ENCODE results near the gene BRAP. TPM values are rescaled to one million over a fixed set of nuclear protein-coding genes. Genes with fewer than 3 reads are reported as not detected.
"Not testable (repeated sequence)": the region's sequence is repeated elsewhere in the genome, so short reads cannot be mapped to it uniquely, and the experiment has no call there.

The BRAP gene, protein sequence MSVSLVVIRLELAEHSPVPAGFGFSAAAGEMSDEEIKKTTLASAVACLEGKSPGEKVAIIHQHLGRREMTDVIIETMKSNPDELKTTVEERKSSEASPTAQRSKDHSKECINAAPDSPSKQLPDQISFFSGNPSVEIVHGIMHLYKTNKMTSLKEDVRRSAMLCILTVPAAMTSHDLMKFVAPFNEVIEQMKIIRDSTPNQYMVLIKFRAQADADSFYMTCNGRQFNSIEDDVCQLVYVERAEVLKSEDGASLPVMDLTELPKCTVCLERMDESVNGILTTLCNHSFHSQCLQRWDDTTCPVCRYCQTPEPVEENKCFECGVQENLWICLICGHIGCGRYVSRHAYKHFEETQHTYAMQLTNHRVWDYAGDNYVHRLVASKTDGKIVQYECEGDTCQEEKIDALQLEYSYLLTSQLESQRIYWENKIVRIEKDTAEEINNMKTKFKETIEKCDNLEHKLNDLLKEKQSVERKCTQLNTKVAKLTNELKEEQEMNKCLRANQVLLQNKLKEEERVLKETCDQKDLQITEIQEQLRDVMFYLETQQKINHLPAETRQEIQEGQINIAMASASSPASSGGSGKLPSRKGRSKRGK
- 20.8 TPM for polyA plus RNA-seq (ENCODE audit: insufficient read length)
- long read RNA-seq, donor 1, full-length matches to known transcripts = 3 of 8 reads
- long read RNA-seq, donor 1, partial matches to known transcripts = 5 of 8 reads
- long read RNA-seq, donor 1, other reads (novel, unspliced or antisense) = 0 of 8 reads
- long read RNA-seq, donor 2, full-length matches to known transcripts = 5 of 5 reads
- long read RNA-seq, donor 2, partial matches to known transcripts = 0 of 5 reads
- long read RNA-seq, donor 2, other reads (novel, unspliced or antisense) = 0 of 5 reads
- long read RNA-seq, donor 3, full-length matches to known transcripts = 3 of 116 reads
- long read RNA-seq, donor 3, partial matches to known transcripts = 91 of 116 reads
- long read RNA-seq, donor 3, other reads (novel, unspliced or antisense) = 22 of 116 reads
- long read RNA-seq, donor 4 = 0 reads
- long read RNA-seq, donor 5, full-length matches to known transcripts = 2 of 2 reads
- long read RNA-seq, donor 5, partial matches to known transcripts = 0 of 2 reads
- long read RNA-seq, donor 5, other reads (novel, unspliced or antisense) = 0 of 2 reads
- long read RNA-seq, donor 6, full-length matches to known transcripts = 1 of 6 reads
- long read RNA-seq, donor 6, partial matches to known transcripts = 5 of 6 reads
- long read RNA-seq, donor 6, other reads (novel, unspliced or antisense) = 0 of 6 reads
- long read RNA-seq, donor 7, full-length matches to known transcripts = 4 of 9 reads
- long read RNA-seq, donor 7, partial matches to known transcripts = 5 of 9 reads
- long read RNA-seq, donor 7, other reads (novel, unspliced or antisense) = 0 of 9 reads
- long read RNA-seq, donor 8 = 0 reads

DNA sequence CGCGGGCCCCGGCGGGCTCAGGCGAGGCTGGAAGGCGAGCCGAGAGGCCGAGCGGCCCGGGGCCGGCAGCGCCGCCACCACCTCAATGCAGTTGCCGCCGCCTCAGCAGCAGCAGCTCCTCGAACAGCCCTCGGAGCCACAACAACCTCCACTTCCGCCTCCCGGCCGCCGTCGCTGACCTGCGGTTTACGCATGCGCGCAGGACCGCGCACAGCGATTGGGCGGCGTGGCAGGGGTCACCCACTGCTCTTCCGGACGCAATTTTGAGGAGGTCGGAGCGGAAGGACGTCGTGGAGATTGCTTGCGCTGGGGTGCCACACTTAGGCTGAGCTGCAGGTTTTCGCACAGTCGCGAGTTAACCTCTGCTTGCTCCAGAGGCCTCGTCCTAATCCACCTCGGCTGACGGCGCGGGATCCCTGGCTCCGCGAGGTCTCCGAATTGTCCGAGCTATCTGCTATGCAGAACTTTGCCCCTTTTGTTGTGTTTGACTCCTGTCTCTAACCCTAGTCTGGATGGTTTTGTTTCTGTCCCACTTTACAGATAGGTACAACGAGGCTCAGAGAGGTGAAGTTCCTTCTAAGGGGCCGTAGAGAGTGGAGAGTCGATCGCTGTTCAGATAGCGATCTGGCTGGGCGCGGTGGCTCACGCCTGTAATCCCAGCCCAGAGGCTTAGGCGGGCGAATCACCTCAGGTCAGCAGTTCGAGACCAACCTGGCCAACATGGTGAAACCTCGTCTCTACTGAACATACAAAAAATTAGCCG is at the start of gene BRAP, which contains the start of gene ACAD10:
TSS of gene BRAP (minus strand) at position 146 of the 763 bp plus-strand sequence. CDS start 164 bp downstream, outside the sequence.
TSS of gene ACAD10 (plus strand) at position 243 of the 763 bp plus-strand sequence. CDS start 6,657 bp downstream, outside the sequence.
- DNase-seq = peak; percentile 94

DNA sequence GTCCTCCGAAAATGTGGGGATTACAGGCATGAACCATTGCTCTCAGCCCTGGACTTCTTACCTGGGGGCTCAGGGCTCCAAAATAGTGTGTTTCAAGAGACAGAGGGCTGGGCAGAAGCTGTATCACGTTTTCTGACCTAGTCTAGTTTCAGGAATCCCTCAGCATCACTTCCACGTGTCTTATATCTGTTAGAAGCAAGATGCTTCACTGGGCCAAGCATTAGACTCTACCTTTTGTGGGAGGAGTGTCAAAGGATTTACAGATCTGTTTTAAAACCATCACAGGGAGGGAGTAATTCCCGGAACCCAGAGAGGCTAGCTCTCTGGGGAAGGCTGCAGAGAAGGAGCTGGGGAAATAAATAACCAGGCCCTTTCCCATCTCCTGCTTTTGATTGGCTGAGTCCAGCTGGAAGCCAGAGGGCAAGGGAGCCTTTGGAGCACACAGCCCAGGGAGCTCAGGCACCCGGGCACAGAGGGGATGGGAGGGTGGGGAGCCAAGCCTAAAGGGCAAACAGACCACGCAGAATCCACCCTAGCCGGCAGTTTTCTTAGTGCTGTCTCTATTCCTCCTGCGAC is 47.7 kb upstream of the BRAP start:
- no peak for DNase-seq

- no peak for DNase-seq
Measured at GRCh38 chr12:111732786-111733185, 47.0 kb upstream of the BRAP start.

DNA sequence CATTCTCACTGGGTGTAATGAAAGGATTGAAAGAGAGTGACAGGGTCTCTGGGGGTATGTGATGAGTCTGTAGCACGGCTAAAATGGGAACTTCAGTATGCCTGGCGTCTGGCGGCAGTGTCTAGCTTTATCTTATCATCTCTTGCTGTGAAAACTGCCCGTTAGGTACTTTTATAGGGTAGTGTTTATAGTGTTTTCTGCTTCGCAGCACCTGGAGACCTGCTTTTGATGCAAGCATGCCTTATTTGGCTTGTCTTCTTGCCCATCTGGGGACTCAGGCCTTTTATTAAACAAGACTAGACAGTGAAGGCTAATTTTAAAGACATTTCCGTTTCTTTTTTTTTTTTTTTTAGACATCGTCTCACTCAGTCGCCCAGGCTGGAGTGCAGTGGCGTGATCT is 44.7 kb upstream of the BRAP start:
- no peak for DNase-seq

- no peak for DNase-seq
Measured at GRCh38 chr12:111728795-111729194, 43.0 kb upstream of the BRAP start.

DNA sequence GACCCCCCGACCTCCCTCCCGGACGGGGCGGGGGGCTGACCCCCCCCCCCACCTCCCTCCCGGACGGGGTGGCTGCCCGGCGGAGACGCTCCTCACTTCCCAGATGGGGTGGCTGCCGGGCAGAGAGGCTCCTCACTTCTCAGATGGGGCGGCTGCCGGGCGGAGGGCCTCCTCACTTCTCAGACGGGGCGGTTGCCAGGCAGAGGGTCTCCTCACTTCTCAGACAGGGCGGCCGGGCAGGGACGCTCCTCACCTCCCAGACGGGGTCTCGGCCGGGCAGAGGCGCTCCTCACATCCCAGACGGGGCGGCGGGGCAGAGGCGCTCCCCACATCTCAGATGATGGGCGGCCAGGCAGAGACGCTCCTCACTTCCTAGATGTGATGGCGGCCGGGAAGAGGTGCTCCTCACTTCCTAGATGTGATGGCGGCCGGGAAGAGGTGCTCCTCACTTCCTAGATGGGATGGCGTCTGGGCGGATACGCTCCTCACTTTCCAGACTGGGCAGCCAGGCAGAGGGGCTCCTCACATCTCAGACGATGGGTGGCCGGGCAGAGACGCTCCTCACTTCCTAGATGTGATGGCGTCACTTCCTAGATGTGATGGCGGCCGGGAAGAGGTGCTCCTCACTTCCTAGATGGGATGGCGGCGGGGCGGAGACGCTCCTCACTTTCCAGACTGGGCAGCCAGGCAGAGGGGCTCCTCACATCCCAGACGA is 38.0 kb upstream of the BRAP start:
- not testable (repeated sequence) for DNase-seq

DNA sequence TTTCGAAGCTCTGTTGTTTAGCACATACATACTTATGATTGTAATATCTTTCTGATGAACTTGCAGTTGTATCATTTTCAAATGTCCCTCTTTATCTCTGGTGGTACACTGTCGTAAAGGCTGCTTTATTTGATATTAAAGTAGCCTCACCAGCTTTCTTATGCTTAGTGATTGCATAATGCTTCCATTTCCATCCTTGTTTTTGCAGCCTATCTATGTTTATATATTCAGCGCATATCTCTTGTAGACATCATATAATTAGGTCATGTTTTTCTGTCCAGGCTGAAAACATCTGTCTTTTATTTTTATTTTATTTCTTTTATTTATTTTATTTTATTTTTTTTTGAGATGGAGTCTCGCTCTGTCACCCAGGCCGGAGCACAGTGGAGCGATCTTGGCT is 34.7 kb upstream of the BRAP start:
- DNase-seq = no peak

GRCh38 chr12:111719316-111719715 is 33.6 kb upstream of the BRAP start:
- not testable (repeated sequence) for DNase-seq

DNA sequence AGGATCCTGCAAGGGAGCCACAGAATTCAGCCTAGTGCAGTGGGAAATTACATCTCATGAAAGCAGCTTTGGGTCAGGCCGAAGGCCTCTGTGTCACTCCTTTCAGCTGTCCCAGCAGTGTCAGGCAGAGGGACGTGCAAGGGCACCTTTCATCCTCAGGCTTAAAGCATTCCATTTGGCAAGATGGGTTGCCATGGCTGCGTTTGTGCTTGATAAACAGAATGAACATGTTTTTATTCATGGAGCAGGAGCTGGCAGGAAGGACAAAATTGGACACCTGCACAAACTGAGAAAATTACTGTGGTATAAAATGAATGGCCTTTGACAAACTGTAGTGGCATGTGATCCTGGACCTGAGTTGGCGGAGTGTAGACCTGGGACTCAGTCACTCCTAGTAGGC is 29.5 kb upstream of the BRAP start:
- DNase-seq = no peak

GRCh38 chr12:111706145-111706544 is 20.4 kb upstream of the BRAP start:
- DNase-seq = no peak

DNA sequence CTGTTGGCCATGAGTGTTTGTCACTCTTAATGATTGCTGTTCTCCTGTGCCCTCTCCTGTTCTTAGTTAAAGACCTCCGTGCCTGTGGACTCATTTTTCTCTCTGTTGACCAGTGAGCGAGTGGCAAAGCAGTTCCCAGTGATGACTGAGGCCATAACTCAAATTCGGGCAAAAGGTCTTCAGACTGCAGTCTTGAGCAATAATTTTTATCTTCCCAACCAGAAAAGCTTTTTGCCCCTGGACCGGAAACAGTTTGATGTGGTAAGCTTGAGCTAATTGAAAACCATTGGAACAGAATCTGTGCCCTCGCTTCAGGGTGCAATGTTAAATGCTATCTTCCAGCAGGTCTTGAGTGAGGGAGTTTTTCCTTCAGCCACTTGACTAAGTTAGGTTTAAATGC is 19.9 kb upstream of the BRAP start:
- DNase-seq = no peak

DNA sequence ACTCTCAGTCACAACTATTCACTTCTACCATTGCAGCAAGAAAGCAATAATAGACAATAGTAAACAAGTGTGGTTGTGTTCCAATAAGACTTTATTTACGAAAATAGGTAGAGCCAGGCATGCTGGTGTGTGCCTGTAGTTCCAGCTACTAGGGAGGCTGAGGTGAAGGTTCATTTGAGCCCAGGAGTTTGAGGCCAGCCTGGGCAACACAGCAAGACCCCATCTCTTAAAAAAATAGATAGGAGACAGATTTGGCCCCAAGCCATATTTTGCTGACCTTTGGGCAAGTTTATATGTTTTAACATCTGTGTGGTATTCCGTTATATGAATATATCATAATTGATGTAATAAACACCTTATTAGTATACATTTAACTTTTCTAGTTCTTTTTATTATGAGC is 14.2 kb upstream of the BRAP start:
- no peak for DNase-seq

DNA sequence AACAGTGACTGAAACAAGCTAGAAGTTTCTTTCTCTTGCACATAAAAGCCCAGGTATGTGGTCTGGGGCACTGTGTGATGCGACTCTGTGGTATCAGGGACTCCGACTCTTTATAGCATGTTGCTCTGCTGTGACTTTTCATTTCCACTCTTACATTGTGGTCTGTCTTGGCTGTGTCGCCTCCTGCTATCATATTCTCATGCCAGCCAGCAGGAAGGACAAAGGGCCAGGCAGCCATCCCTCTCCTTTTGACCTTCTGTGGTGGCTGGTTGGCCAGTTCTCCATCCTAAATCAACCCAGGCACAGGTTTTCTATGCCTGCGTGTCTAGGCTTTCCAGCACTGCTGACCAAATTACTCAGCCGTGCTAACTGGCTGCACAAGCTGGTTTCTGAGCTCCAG is 8.1 kb upstream of the BRAP start:
- no peak for DNase-seq

DNA sequence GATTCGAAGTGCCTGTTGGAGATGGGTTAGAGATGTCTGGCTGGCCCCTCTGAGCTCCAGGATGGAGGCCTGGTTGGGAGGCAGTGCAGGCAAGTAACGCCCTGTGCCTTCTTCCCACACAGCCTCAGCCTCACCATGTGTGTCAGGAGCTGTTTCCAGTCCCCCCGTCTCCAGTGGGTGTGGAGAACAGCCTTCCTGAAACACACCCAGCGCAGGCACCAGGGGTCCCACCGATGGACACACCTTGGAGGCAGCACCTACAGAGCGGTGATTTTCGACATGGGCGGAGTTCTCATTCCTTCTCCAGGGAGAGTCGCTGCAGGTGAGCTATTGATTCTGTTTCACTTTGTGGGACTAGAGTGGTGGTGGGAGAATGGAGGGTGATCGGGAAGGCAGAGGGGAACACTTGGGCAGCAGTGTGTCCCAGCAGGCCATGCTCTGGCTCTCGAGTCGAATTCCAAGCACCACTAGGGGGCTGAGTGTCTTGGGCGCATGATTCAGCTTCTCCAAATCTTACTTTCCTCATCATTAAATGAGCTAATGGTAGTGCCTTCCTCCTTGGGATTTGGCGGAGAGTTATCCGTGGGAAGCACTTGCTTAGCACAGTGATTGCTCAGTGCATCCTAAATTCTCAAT is 6.9 kb upstream of the BRAP start:
- no peak for DNase-seq

- no peak for DNase-seq
Measured at GRCh38 chr12:111691262-111691661, 5.5 kb upstream of the BRAP start.

GRCh38 chr12:111687952-111688351 is 2.2 kb upstream of the BRAP start:
- DNase-seq = no peak

DNA sequence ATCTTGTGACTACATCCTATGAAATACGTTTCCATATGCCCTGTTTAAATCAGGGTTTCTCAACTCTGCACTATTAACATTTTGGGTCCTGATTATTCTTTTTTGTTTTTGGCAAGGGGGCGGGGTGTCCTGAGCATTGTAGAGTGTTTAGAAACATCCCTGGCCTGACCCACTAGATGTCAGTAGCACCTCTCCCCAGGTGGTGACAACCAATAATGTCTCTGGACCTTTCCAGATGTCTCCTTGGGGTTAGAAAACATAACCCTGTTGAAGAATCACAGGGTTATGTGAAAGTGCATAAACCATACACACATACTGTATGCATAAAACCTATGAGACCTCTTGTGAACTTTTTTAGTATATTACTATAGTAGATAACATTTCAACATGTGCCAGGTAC is 1.5 kb upstream of the BRAP start:
- no peak for DNase-seq

GRCh38 chr12:111686574-111687105 is 884 bp upstream of the BRAP start:
- DNase-seq = no peak

DNA sequence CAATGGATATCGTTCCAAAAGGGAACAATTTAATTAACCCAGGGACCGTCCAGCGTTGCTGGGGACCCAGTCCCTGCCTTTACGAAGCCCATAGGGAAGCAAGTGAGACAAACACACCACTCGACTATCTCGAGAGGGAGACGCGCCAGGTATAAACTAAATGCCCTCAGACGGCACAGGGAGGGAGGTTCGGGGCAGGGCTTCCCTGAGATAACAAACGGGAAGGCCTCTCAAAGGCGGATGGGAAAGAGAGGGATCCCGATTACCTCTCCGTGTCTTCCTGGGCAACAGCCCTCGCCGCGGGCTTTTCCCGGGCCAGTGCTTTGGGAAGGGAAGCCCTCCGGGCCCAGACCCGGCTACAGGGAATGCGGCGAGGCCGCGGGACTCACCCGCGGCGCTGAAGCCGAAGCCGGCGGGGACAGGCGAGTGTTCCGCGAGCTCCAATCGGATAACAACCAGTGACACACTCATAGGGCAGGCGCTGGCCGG is 390 bp downstream of the BRAP start:
- DNase-seq = no peak
